Measurements from ENCODE around the gene ALB.

ALB gene

DNA sequence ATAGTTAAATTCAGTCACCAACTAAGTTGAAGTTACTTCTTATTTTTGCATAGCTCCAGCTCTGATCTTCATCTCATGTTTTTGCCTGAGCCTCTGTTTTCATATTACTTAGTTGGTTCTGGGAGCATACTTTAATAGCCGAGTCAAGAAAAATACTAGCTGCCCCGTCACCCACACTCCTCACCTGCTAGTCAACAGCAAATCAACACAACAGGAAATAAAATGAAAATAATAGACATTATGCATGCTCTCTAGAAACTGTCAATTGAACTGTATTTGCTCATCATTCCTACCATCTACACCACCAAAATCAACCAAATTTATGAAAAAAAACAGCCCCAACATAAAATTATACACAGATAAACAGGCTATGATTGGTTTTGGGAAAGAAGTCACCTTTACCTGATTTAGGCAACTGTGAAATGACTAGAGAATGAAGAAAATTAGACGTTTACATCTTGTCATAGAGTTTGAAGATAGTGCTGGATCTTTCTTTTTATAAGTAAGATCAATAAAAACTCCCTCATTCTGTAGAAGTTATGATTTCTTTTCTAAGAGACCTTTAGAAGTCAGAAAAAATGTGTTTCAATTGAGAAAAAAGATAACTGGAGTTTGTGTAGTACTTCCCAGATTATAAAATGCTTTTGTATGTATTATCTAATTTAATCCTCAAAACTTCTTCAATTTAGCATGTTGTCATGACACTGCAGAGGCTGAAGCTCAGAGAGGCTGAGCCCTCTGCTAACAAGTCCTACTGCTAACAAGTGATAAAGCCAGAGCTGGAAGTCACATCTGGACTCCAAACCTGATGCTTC lies 7.0 kb downstream of the ALB start:
- no peak overlapping the region for H2AFZ ChIP-seq (ENCODE audit: low read depth, low read length, severe bottlenecking)
- no peaks in the 10 kb centered on the region for H3K36me3 ChIP-seq (ENCODE audit: low read length)
- H3K9me2 ChIP-seq (replicated peaks; ENCODE audit: insufficient read depth, low read length) = no peaks in the 10 kb centered on the region
- H3K79me2 ChIP-seq (ENCODE audit: insufficient read depth, low read length) = no peaks in the 10 kb centered on the region
- H3K4me3 ChIP-seq (ENCODE audit: insufficient read depth, low read length, poor library complexity, severe bottlenecking) = no peak overlapping the region
- no peak overlapping the region for H3K9ac ChIP-seq (ENCODE audit: low read length)
- H3K27me3 ChIP-seq (ENCODE audit: low read length) = no peaks in the 10 kb centered on the region
- H3K27ac ChIP-seq (ENCODE audit: low read depth, low read length) = no peak overlapping the region
- H3K4me2 ChIP-seq (ENCODE audit: low read depth, low read length, poor library complexity, severe bottlenecking) = no peak overlapping the region
- no peaks in the 10 kb centered on the region for H3F3A ChIP-seq (ENCODE audit: insufficient read depth)
- no peaks in the 10 kb centered on the region for H4K20me1 ChIP-seq (ENCODE audit: low read depth, low read length)
- H3K9me3 ChIP-seq (ENCODE audit: insufficient read depth, low read length) = no peaks in the 10 kb centered on the region
- TF ChIP-seq CTCF (IDR thresholded peaks at IDR 0.05; ENCODE audit: insufficient read depth, low read length, poor library complexity, severe bottlenecking) (no peak), EZH2phosphoT487 (conservative IDR thresholded peaks at IDR 0.05; ENCODE audit: low read length) (no peak)

DNA sequence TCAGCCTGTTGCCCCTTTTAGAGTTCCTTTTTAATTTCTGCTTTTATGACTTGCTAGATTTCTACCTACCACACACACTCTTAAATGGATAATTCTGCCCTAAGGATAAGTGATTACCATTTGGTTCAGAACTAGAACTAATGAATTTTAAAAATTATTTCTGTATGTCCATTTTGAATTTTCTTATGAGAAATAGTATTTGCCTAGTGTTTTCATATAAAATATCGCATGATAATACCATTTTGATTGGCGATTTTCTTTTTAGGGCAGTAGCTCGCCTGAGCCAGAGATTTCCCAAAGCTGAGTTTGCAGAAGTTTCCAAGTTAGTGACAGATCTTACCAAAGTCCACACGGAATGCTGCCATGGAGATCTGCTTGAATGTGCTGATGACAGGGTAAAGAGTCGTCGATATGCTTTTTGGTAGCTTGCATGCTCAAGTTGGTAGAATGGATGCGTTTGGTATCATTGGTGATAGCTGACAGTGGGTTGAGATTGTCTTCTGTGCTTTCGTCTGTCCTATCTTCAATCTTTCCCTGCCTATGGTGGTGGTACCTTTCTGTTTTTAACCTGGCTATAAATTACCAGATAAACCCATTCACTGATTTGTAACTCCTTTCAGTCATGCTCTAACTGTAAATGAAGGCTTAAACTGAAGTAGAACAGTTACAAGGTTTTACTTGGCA lies 7.8 kb downstream of the ALB start:
- Histone ChIP-seq H3K79me2 (ENCODE audit: insufficient read depth, low read length) (no peaks in the 10 kb centered on the region), H3K9me3 (ENCODE audit: insufficient read depth, low read length) (no peaks in the 10 kb centered on the region), H2AFZ (ENCODE audit: low read depth, low read length, severe bottlenecking) (no peak overlapping the region), H3K4me2 (ENCODE audit: low read depth, low read length, poor library complexity, severe bottlenecking) (no peak overlapping the region), H3K27me3 (ENCODE audit: low read length) (no peaks in the 10 kb centered on the region), H3K27ac (ENCODE audit: low read depth, low read length) (no peak overlapping the region), H3K36me3 (ENCODE audit: low read length) (no peaks in the 10 kb centered on the region), H4K20me1 (ENCODE audit: low read depth, low read length) (no peaks in the 10 kb centered on the region), H3K9ac (ENCODE audit: low read length) (no peak overlapping the region), H3K4me3 (ENCODE audit: insufficient read depth, low read length, poor library complexity, severe bottlenecking) (no peak overlapping the region), H3K9me2 (replicated peaks; ENCODE audit: insufficient read depth, low read length) (no peaks in the 10 kb centered on the region), H3F3A (ENCODE audit: insufficient read depth) (no peaks in the 10 kb centered on the region)
- no peak for TF ChIP-seq EZH2phosphoT487 (conservative IDR thresholded peaks at IDR 0.05; ENCODE audit: low read length)
- no peak for TF ChIP-seq CTCF (IDR thresholded peaks at IDR 0.05; ENCODE audit: insufficient read depth, low read length, poor library complexity, severe bottlenecking)

DNA sequence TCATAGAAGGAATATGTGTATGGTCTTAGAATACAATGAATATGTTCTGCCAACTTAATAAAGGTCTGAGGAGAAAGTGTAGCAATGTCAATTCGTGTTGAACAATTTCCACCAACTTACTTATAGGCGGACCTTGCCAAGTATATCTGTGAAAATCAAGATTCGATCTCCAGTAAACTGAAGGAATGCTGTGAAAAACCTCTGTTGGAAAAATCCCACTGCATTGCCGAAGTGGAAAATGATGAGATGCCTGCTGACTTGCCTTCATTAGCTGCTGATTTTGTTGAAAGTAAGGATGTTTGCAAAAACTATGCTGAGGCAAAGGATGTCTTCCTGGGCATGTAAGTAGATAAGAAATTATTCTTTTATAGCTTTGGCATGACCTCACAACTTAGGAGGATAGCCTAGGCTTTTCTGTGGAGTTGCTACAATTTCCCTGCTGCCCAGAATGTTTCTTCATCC lies 9.2 kb downstream of the ALB start:
- no peak for TF ChIP-seq CTCF (IDR thresholded peaks at IDR 0.05; ENCODE audit: insufficient read depth, low read length, poor library complexity, severe bottlenecking)
- no peak for TF ChIP-seq EZH2phosphoT487 (conservative IDR thresholded peaks at IDR 0.05; ENCODE audit: low read length)
- no peaks in the 10 kb centered on the region for H3K9me3 ChIP-seq (ENCODE audit: insufficient read depth, low read length)
- no peaks in the 10 kb centered on the region for H3K79me2 ChIP-seq (ENCODE audit: insufficient read depth, low read length)
- no peaks in the 10 kb centered on the region for H3K9me2 ChIP-seq (replicated peaks; ENCODE audit: insufficient read depth, low read length)
- H4K20me1 ChIP-seq (ENCODE audit: low read depth, low read length) = no peaks in the 10 kb centered on the region
- no peak overlapping the region for H2AFZ ChIP-seq (ENCODE audit: low read depth, low read length, severe bottlenecking)
- no peak overlapping the region for H3K9ac ChIP-seq (ENCODE audit: low read length)
- no peaks in the 10 kb centered on the region for H3K27me3 ChIP-seq (ENCODE audit: low read length)
- H3F3A ChIP-seq (ENCODE audit: insufficient read depth) = no peaks in the 10 kb centered on the region
- H3K27ac ChIP-seq (ENCODE audit: low read depth, low read length) = no peak overlapping the region
- H3K36me3 ChIP-seq (ENCODE audit: low read length) = no peaks in the 10 kb centered on the region
- H3K4me3 ChIP-seq (ENCODE audit: insufficient read depth, low read length, poor library complexity, severe bottlenecking) = no peak overlapping the region
- H3K4me2 ChIP-seq (ENCODE audit: low read depth, low read length, poor library complexity, severe bottlenecking) = no peak overlapping the region
